ENCODE data around the gene DRAXIN.
"Not testable (repeated sequence)": the region's sequence is repeated elsewhere in the genome, so short reads cannot be mapped to it uniquely, and the experiment has no call there.

DRAXIN gene, protein sequence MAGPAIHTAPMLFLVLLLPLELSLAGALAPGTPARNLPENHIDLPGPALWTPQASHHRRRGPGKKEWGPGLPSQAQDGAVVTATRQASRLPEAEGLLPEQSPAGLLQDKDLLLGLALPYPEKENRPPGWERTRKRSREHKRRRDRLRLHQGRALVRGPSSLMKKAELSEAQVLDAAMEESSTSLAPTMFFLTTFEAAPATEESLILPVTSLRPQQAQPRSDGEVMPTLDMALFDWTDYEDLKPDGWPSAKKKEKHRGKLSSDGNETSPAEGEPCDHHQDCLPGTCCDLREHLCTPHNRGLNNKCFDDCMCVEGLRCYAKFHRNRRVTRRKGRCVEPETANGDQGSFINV

GRCh38 chr1:11691302-11691914 is at the start of gene DRAXIN:
Gene DRAXIN, plus strand, starts transcription at chr1:11691710. Its CDS starts 14,549 bp downstream, at chr1:11706259.
- intact Hi-C loops (cut with DNase I; ENCODE audit: low total_unique reads), result no loop called here
- Histone ChIP-seq H3K27ac (no peak within 1 kb of the TSS), H3K4me1 (peaks cover 0 to 31% (median 24%) of the 10 kb centered on the region in 4 donors), H3K4me3 (peak within 1 kb of the TSS in 1 of 2 donors; percentile 34), H3K36me3 (no peaks in the 10 kb centered on the region), H3K9me3 (no peaks in the 10 kb centered on the region), H3K27me3 (peaks cover 7 to 82% of the 10 kb centered on the region in 2 donors)
- DNase-seq, result no peak
- TF ChIP-seq, protein P1, sequence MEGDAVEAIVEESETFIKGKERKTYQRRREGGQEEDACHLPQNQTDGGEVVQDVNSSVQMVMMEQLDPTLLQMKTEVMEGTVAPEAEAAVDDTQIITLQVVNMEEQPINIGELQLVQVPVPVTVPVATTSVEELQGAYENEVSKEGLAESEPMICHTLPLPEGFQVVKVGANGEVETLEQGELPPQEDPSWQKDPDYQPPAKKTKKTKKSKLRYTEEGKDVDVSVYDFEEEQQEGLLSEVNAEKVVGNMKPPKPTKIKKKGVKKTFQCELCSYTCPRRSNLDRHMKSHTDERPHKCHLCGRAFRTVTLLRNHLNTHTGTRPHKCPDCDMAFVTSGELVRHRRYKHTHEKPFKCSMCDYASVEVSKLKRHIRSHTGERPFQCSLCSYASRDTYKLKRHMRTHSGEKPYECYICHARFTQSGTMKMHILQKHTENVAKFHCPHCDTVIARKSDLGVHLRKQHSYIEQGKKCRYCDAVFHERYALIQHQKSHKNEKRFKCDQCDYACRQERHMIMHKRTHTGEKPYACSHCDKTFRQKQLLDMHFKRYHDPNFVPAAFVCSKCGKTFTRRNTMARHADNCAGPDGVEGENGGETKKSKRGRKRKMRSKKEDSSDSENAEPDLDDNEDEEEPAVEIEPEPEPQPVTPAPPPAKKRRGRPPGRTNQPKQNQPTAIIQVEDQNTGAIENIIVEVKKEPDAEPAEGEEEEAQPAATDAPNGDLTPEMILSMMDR (IDR thresholded peaks at IDR 0.05), result no peak

- no peak overlapping the region for H3K27ac ChIP-seq
- H3K36me3 ChIP-seq, result no peaks in the 10 kb centered on the region
- H3K4me3 ChIP-seq, result no peak overlapping the region
- TF ChIP-seq, protein P1 (IDR thresholded peaks at IDR 0.05), result no peak
- peaks cover 0 to 3% (median 0%) of the 10 kb centered on the region in 4 donors for H3K4me1 ChIP-seq
- DNase-seq, result no peak
- peaks cover 0 to 57% of the 10 kb centered on the region in 2 donors for H3K27me3 ChIP-seq
- intact Hi-C loops (cut with DNase I; ENCODE audit: low total_unique reads), result loop anchor here (5.0 kb wide), 1 partner anchor 400 kb away; no protein-coding TSS in a partner anchor
- no peaks in the 10 kb centered on the region for H3K9me3 ChIP-seq
Measured at GRCh38 chr1:11641776-11642305, 49.7 kb upstream of the DRAXIN start.

- TF ChIP-seq, protein P1 (IDR thresholded peaks at IDR 0.05), result peak; percentile 94 to 95
- intact Hi-C loops (cut with DNase I; ENCODE audit: low total_unique reads), result loop anchor here (5.0 kb wide), 1 partner anchor 400 kb away; no protein-coding TSS in a partner anchor
- not testable (repeated sequence) for H3K27ac ChIP-seq, H3K4me1 ChIP-seq, H3K36me3 ChIP-seq, H3K4me3 ChIP-seq, H3K9me3 ChIP-seq
- peak; percentile 76 to 78 for DNase-seq
- peaks cover 0 to 56% of the 10 kb centered on the region in 2 donors for H3K27me3 ChIP-seq
Measured at GRCh38 chr1:11642418-11643017, 49.0 kb upstream of the DRAXIN start.

GRCh38 chr1:11643782-11644181 is 47.7 kb upstream of the DRAXIN start:
- H3K27me3 ChIP-seq, result peaks cover 0 to 58% of the 10 kb centered on the region in 2 donors

GRCh38 chr1:11645270-11645669 is 46.2 kb upstream of the DRAXIN start:
- no peaks in the 10 kb centered on the region for H3K9me3 ChIP-seq
- H3K27me3 ChIP-seq, result peaks cover 0 to 62% of the 10 kb centered on the region in 2 donors
- H3K4me1 ChIP-seq, result peaks cover 0 to 29% (median 17%) of the 10 kb centered on the region in 4 donors
- no peak for DNase-seq
- TF ChIP-seq, protein P1 (IDR thresholded peaks at IDR 0.05), result no peak
- intact Hi-C loops (cut with DNase I; ENCODE audit: low total_unique reads), result loop anchor here (5.0 kb wide), 1 partner anchor 603 kb away; no protein-coding TSS in a partner anchor
- H3K27ac ChIP-seq, result no peak overlapping the region
- H3K4me3 ChIP-seq, result no peak overlapping the region
- H3K36me3 ChIP-seq, result no peaks in the 10 kb centered on the region

More at GRCh38 chr1:11643782-11644181, 47.7 kb upstream of the DRAXIN start:
- no peaks in the 10 kb centered on the region for H3K36me3 ChIP-seq
- TF ChIP-seq, protein P1 (IDR thresholded peaks at IDR 0.05), result no peak
- DNase-seq, result no peak
- H3K9me3 ChIP-seq, result no peaks in the 10 kb centered on the region
- H3K4me1 ChIP-seq, result peaks cover 0 to 14% (median 7%) of the 10 kb centered on the region in 4 donors
- no peak overlapping the region for H3K27ac ChIP-seq
- H3K4me3 ChIP-seq, result no peak overlapping the region
- intact Hi-C loops (cut with DNase I; ENCODE audit: low total_unique reads), result loop anchor here (5.0 kb wide), 1 partner anchor 401 kb away; no protein-coding TSS in a partner anchor
